HG02970 (cell line): Measurements from ENCODE around the gene MAP3K20.
A peak's percentile ranks its signal among the peaks of the same experiment; 100 is the strongest.

Experiments used
- ATAC-seq: cut with Tn5 transposase; IDR thresholded peaks from one replicate; pipeline ENCODE4 v1.9.1; 2021; ENCODE audit warnings: mild to moderate bottlenecking, moderate library complexity, moderate number of reproducible peaks; ENCODE audit not compliant: unreplicated experiment, low FRiP score

MAP3K20 gene

GRCh38 chr2:173049831-173050230, 25.8 kb upstream of the MAP3K20 start:
- ATAC-seq: no peak

- ATAC-seq: no peak
Measured at GRCh38 chr2:173050684-173051083, 25.0 kb upstream of the MAP3K20 start.

- ATAC-seq: no peak
Measured at GRCh38 chr2:173051463-173052215, 24.0 kb upstream of the MAP3K20 start.

- no peak for ATAC-seq
Measured at GRCh38 chr2:173053043-173053699, 22.5 kb upstream of the MAP3K20 start.

- ATAC-seq: no peak
Measured at GRCh38 chr2:173054466-173054865, 21.2 kb upstream of the MAP3K20 start.

GRCh38 chr2:173056705-173057364, 18.8 kb upstream of the MAP3K20 start:
- no peak for ATAC-seq

- no peak for ATAC-seq
Measured at GRCh38 chr2:173058097-173058496, 17.5 kb upstream of the MAP3K20 start.

GRCh38 chr2:173058673-173059072, 17.0 kb upstream of the MAP3K20 start:
- ATAC-seq: no peak

- ATAC-seq: no peak
Measured at GRCh38 chr2:173059292-173059691, 16.4 kb upstream of the MAP3K20 start.

GRCh38 chr2:173059971-173060461, 15.6 kb upstream of the MAP3K20 start:
- ATAC-seq: no peak

- ATAC-seq: no peak
Measured at GRCh38 chr2:173062801-173063200, 12.8 kb upstream of the MAP3K20 start.

GRCh38 chr2:173064151-173064805, 11.4 kb upstream of the MAP3K20 start:
- no peak for ATAC-seq

- ATAC-seq: no peak
Measured at GRCh38 chr2:173066887-173067676, 8.6 kb upstream of the MAP3K20 start.

- no peak for ATAC-seq
Measured at GRCh38 chr2:173075056-173075780, 428 bp upstream of the MAP3K20 start.

GRCh38 chr2:173076581-173077345, 1.1 kb downstream of the MAP3K20 start:
- peak; percentile 25 for ATAC-seq

- no peak for ATAC-seq
Measured at GRCh38 chr2:173077506-173078177, 2.0 kb downstream of the MAP3K20 start.

- ATAC-seq: no peak
Measured at GRCh38 chr2:173079141-173079540, 3.5 kb downstream of the MAP3K20 start.
